HG02798 (cell line): ENCODE data around the gene PRKD2.

ENCODE experiments used
- ATAC-seq: cut with Tn5 transposase; IDR thresholded peaks from one replicate; pipeline ENCODE4 v1.9.1; 2021; ENCODE audit warnings: mild to moderate bottlenecking; ENCODE audit not compliant: unreplicated experiment, poor library complexity

The PRKD2 gene

DNA sequence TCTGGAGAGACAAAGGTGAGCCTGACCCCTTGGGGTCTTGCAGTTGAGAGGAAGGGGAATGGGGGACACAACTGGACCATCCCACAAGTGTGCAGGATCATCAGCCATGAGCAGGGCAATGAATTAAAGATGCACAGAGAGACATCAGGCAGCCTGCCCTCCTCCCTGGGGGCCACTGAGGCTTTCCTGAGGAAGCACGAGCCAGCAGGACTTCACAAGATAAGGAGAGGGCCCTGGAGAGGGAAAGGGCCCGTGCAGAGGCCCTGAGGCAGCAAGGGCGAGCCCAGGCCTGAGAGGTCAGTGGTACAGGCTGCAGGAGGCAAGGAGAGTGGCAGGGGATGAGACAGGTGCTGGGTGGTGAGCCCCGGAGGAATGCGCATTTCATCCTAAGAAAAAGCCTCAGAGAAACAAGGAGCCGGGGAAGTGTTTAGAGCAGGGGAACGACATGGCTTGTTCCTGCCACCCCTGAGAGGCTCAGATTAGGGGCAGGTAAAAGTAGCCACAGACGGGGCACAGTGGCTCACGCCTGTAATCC, 9.0 kb upstream of the PRKD2 start:
- no peak for ATAC-seq

DNA sequence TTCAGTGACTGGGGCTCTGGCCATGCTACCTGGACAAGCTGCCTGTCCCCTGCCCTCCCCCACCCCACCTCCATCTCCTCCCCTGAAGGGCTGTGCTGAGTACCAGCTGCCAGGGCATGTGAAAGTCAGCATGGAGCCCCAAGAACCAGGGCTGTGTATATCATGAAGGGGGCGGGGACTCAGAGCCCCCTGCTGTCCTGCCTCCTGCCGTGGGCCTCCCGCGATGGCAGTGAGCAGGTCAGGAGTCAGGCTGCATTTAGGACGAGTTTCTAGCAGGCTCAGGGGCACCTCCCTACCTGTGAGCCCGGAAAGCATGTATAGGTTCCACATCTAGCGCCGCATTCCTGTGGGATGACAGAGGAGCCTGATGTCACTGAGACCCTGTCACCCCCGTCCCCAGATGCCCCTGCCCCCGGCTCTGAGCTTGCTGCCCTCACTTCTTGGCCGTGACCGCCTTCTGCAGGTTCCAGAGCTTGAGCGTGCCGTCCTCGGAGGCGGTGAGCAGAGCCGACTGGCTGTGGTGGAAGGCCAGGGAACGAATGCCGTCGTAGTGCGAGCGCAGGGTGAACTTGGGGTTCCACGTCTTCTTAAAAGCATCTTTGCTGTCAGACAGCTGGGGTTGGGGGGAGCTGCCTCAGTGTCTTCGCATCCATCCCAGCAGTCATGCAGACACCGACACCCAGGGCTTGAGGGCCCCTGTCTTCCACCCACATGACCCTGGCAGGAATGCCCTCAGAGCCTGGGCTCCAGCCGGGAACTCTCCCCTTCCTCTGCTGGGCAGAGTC, 8.3 kb upstream of the PRKD2 start:
- no peak for ATAC-seq

DNA sequence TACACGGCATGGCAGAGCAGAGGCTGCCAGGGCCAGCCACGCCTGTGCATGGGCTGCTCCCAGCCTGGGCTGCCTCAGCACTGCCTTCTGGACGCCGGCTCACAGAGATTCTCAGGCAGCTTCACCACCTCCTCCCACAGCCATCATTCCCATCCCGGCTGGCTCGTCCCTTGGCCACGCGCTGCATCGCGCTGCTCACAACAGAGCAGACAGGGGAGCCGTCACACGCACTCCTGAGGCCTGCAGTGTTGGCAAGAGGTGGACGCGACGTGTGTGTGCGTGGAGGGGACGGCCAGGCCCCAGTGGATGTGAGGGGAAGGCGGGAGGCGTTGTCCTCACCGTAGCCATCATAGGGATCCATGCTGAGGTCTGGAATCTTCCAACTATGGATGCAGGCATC, 7.6 kb upstream of the PRKD2 start:
- no peak for ATAC-seq

DNA sequence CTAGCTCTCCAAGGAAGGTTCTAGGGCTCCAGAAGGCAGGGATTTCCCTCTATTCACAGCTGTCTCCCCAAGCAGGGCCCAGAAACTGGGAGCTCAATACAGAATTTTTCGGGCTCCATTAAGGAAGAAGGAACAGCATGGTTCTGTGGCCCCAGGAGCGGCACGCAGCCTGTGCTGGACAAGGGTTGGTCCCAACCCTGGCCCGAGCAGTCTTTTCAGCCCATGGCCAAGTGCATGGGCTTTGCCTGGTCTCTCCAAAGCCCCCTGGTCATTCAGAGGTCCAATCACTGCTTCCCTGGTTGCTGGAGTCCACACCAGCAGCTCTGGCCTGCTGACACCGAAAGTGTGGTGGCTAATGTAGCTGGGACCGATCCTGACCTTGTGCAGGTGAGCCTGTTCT, 6.6 kb upstream of the PRKD2 start:
- ATAC-seq, result no peak

DNA sequence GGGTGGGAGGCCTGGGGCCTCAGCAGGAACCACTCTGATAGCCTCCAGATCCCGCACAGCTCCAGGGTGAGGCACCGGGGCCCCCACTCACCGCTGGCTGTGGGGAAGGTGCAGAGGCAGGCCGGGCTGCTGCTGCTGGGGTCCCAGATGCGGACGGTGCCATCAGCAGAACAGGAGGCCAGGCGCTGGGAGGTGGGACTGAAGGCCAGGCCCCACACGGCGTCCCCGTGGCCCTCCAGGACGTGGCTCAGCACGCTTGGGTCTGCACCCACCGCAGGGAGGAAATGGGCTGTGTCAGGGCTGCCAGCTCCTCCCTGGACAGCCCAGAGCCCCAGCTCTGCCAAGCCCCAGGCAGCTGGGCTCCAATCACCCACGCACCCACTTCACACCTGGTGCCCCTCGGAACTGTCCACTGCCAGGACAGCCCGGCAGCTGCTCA, 6.1 kb upstream of the PRKD2 start:
- no peak for ATAC-seq

DNA sequence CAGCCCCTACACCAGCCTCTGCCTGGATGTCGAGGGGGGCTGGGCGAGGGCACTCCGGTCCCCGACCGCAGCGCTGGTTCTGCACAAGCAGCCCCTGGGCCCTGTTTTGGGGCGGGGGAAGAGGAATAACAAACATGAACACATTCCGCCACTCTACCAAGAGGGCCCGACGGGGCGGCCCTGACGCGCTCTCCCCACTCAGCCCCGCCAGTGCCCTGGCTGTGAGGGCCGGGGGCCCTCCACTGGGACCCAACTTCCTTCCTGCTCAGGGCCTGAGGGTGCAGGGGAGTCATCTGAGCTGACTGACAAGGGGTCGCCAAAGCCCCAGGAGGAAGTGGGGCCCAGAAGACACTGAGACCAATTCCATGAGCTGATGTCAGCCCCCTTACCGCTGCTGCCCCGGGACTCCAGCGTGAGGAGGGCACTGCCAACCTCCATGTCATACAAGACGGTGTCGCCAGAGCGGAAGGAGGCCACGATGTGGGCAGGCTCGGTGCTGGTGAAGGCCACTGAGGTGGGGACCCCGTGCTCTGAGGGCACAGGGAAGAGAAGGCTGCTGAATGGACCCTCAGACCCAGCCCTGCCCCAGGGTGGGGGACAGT, 5.6 kb upstream of the PRKD2 start:
- ATAC-seq, result no peak

DNA sequence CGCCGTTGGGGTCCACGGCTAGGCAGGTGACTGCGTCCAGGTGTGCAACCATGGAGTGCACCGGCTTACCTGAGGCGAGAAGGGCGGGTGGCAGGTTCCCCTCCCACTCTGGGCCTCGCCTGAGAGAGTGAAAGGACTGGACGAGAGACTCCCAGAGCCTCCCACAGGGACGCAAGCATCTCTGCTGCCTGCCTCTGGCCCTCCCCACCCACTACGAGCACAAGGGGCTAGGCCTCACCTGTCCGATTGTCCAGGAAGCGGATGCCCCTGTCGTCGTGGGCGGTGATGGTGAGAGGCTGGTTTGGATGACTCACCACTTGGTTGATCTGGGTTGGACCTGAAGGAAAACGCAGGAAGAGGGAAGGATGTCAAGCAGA, 5.1 kb upstream of the PRKD2 start:
- ATAC-seq, result no peak

DNA sequence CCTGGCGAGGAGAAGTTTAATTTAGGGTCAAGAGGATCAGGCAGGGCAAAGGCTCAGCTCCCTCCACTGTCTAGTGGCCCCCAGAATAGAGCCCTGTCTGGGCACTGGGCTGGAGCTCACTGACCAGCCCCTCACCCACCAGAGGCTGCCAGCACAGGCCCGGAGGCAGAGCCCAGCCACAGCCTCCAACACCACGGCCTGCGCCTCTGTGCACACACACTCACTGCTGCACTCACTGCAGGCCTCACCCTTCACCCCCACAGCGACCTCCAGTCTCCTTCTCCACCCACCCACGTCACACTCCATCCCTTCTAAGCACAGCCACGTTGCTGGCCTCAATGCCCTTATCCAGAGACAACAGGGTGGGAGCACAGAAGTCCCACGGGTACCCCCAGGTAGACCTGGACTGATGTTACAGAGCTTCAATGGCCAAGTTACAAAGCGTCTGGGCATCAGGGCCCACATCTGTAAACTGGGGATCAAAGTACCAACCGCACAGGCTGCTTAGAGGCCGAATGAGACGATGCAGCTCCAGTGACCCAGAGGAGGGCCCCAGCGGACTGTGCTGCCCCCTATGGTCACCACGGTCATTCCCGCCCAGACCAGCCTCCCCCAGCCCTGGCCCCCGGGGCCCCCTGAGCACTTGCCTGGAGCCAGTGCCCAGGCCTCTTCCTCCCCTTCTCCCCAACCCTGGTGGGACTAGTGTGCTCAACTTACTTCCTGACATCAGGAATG, 4.5 kb upstream of the PRKD2 start:
- no peak for ATAC-seq

DNA sequence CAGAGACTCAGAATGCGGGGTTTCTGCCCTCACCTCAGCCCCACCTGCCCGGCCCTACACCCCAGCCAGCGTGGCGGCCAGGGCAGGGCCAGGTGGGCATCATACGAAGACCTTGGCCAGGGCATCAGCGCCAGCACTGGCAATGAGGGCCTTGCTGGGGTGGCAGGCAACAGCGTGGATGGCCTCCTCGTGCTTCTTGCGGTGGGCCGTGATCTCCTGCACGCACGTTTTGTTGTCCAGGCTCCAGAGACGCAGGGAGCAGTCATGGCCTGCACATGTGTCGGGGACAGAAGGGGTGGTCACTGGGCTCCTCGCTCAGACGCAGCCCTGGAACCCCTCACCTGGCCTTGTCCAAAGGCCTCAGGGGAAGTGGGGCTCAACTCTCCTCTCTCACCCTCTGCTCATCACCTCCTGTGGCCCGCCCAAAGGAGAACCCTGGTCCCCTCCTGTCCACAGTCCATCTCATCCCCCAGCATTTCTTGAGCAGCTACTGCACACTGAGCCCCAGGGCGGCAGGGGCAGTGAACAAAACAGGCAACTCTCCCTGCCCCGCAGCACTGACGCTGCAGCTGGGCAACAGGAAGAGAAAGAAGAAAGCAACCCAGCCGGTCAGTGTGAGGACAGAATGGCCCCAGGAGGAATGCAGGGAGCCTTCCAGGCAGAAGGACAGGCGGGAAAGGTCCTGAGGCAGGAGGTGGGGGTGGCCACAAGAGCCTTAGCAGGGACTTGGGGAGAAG, 3.8 kb upstream of the PRKD2 start:
- no peak for ATAC-seq

DNA sequence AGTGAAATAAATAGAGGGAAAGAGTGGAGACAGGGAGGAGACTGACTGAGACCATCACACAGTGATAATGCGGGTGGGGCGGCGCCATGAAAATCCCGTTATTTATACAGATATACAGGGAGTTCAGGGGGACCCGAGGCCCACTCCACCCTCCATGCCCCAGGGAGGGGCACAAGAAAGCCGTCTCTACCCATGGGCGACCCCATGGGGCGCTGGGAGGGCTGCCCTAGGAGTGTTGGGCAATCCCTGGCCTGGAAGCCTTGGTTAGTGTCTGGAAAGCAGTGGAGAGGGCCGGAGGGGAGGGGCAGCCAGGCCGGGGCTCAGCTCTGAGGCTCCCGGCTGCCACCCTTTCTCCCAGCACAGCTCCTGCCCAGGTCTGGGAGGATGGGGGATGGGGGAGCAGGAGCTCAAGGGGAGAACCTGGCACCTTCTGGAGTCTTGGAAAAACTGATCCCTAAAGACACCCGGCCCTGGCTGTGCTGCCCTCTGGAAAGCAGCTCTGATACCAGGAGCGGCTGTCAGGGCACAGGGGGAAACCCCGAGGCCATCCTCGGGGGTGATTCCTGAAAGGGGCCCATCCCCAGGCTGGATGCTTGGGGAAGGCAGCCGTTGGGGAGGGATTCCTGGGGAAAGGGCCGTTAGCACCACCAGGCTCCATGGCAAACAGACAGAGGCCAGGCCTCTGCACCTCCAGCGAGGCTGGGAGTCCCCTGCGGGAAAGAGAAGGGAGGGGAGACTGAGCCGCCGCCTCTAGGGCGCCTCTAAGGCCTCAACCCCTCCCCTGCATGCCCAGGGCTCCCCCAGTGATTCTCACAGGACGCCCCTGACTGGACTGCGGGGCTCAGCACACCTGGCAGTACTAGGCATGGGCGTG, 3.0 kb upstream of the PRKD2 start:
- no peak for ATAC-seq

DNA sequence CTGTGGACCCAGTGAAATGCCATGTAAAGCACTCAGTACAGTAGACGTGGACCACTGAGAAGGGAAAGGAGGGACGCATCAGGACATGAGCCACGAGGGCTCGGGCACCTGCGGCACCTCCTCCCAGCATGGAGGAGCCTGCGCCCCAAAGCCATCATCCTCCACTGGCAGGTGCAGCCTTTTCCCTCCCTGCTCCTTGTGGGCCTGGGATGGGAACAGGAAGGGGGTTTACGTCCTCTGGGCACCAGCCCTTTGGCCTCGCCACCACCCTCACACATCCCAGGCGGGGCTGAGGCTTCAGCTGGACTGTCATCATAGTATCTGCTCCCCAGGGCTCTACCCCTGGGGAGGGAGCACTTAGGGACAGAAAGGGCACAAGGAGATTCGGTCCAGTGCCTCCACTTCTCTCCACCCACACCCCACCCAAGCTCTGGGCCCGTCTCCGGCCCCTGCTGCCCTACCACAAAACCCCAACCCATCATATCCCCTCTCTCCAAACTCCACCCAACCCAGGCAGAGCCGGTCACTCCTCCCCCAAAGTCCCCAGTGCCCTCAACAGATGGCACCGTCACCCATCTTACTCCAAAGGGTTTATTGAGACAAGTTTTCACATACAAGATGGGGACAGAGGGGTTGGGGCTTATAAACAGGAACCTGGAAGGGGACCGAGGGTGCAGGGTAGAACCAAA, 2.2 kb upstream of the PRKD2 start:
- ATAC-seq, result no peak

DNA sequence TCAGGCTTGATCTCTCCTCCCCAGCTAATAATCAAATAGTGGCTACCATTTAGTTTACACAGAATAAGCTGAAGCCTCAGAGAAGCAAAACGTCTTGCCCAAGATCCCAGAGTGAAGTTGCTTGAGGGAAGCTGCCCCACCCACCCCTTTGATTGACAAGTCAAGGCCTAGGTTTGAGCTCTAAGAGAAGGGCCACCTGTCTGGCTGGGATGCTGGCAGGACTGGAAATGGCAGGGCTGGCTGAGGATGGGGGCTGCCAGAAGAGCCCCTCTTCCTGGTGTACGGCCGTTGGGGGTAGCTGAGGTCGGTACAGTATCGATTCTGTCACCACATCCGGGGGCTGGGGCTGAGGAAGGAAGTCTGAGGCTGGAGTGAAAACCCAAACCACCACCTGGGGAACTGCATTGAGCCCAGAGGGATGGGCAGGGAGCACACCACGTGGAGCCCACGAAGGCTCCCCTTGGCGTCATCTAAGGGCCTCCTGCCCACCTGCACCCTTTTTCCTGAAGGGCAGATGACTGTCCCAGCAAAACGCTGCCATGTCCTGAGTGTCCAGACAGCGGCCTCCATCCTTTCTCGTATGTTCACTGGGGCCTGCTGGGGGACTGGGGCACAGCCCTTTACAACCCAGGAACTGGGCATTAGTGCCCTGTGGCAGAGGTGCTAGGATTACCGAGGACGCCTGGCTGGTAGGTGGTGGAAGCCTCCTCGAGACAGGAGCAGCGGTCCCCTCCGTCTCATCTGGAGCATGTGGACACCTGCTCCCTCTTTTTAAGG, 1.4 kb upstream of the PRKD2 start:
- peak; percentile 22 for ATAC-seq

DNA sequence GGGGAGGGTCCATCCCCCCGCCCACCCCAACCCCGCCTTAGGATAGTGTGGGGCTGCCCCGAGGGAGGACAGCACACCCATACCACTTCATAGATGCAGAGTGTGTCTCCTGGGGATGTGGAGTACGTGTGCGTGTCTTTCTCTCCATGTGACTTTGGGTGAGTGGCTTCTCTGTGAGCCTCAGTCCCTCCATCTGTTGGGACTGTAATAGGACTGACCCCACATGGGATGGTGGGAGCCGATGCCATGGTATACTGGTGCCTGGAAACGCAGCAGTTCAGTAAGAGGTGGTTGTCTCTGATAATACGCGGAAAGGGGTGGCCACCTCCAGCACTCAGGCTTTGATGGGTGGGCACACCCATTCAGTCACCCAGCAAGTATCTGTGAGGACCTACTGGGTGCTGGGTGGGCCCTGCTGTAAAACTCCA, 816 bp upstream of the PRKD2 start:
- peak; percentile 0 for ATAC-seq

DNA sequence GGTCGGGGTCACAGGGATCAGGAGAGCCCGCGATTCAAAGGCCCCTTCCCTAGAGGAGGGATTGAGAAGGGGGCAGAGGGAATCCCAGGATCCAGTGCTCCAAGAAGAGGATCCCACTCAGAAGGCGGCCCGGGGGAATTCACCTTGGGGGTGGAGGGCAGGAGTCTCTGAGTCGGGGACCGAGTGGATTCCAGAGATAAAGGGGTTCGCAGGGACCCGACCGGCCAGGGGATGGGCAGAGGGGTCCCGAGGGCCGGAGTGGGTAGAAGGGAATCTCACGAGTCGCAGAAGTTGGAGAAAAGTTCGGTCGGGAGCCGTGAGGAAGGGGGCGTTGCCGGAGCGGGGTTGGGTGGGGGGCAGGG, 261 bp downstream of the PRKD2 start:
- no peak for ATAC-seq

DNA sequence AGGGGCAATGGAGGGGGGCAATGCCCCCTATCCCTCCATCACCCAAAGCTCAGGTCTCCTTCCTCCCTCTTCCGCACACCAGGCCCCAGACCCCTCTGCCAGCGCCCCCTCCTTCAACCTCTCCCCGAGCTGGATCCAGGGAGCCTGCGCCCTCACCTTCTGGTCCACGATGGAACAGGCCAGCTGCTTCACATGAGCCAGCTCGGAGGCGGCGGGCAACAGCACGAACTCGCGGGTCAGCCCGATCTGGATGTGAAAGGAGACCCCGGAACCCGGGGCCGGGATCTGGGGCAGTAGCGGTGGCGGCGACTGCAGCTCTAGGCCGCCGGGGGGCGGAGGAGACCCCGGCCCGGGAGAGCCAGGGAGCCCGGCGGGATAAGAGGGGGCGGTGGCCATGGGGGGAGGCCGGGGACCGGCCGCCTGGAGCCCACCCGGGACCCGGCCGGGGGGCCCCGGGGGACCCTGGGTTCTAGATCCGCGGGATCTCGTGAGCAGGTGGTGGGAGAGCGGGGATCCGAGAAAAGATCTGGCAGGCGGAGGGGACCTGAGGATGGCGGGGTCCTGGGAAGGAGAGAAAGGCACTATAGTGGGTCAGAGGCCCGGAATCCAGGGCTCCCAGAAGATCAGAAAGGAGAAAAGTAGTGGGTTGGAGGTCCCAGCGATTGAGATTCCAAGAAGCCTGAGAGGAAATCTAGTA, 791 bp downstream of the PRKD2 start:
- ATAC-seq, result no peak

DNA sequence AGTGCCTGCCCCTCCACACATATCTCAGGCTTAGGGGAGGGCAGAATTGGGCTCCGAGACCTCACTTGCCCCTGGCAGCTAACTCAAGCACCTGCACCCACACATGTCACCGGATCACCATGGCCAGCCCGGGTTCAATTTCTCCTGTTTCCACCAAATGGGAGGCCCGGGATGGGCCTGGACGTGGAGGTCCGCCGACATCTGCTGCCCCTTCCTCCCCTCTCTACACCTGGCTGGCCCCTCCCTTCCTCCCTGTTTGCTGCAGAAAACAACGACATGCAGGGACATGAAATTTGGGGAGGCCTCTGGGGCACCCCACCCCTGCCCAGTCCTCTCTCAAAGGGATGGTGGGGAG, 1.3 kb downstream of the PRKD2 start:
- no peak for ATAC-seq

DNA sequence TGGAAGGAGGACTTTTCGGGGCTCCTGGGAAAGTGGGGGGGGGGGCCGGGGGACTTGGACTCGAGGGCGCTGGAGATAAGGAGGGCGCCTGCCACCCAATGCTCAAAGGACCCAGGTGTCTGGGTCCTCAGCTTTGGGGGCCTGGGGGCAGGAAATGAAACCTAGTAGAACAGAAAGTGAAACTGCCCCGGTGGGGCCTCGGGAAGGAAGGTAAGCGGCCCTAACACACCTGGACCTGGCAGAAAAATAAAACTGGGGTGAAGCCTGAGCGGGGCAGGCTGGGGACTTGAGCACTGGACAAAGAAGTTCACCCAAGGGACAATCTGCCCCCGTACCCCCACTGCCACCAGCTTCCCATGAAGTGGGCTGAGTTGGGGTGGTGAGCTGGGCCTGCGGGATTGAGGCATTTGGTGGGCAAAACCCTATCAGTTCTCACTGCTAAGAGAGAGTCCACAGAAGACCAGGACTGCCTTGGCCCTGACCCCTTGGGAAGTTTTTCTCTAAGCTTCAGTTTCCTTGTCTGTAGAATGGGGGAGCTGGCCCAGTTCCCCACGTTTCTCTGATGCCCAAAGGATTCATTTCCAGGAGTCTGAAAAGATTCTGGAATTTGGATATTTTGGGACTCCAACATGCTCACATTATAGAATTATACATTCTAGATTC, 2.3 kb downstream of the PRKD2 start:
- no peak for ATAC-seq
